SH-SY5Y (cell line): Measurements from ENCODE around the gene ANKRD39.

Source experiments
- GATA2 ChIP-seq: IDR thresholded peaks from 2 replicates; pipeline ENCODE4 v1.6.1; 2011; ENCODE audit warnings: mild to moderate bottlenecking, low read depth, low read length
- GATA3 ChIP-seq: IDR thresholded peaks from 2 replicates; pipeline ENCODE4 v1.6.1; 2011; ENCODE audit warnings: low read depth, mild to moderate bottlenecking, low read length, moderate library complexity

The ANKRD39 gene

DNA sequence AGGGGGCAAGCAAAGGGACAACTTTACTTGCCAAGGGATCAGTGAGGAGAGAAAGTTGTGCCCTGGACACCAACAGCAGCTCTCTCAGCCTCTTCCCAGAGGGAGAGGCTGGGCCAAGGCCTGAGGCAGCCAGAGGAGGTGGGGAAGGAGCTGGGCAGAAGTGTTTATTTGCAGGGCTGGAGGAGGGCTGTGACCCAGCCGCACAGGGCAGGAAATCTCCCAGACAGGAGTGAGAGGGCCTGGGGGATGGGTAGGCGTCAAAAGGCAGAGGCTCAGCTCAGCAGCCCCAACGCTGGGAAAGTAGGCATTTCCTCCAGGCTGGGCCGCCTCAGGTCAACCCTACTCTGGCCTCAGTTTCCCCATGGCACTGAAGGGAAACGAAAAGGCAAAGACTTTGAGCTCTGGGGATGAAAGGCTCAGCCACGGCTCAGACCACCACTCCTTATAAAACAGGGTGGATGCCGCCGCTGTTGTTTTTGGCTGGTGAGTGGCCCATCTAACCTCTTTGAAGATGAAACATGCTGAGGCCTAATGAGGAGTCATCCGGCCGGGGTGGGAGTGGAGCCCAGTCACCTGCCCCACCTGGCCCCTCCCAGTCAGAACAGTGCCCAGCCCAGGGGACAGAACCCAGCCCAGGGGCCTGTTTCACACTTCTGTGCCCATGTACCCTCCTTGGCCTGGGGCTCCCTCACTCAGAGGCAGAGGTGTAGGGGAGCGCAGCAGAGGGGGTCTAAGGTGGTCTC is 33.9 kb upstream of the ANKRD39 start:
- TF ChIP-seq GATA2, result no peak
- TF ChIP-seq GATA3, result no peak

DNA sequence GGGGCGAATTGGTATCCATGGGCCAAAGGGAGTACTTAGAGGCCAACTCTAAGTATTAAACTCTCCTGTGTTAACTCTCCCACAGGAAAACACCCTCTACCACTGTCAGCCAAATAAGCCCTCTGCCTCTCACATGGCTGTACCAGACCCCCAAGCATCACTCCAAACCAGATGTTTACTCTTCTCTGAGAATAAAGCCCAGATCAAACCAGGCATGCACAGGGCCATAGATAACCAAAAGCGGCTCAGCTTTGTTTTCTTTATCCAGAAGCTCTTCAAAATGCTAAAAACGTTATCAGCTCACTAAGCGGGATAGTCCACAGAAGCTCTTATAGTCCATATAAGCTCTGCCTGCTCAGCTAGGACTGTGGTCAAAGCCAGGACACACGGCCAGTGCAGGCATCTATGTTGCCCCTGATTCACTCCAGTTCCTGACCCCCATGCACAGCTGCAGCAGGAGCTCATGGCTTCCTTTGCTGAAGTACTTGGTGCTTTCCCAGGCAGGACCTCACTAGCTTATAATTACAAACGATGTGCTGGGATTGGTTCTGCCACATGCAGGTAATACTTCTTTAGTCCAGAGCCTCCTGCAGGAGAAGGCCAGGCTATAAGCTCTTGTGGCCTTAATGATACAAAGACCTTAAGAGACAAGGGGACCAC is 33.0 kb upstream of the ANKRD39 start:
- TF ChIP-seq GATA3 (no peak), GATA2 (no peak)

- TF ChIP-seq GATA2 (no peak), GATA3 (no peak)
Observed at GRCh38 chr2:96890252-96890651, 32.4 kb upstream of the ANKRD39 start.

GRCh38 chr2:96888072-96889011 is 30.5 kb upstream of the ANKRD39 start:
- TF ChIP-seq GATA2 (no peak), GATA3 (no peak)

DNA sequence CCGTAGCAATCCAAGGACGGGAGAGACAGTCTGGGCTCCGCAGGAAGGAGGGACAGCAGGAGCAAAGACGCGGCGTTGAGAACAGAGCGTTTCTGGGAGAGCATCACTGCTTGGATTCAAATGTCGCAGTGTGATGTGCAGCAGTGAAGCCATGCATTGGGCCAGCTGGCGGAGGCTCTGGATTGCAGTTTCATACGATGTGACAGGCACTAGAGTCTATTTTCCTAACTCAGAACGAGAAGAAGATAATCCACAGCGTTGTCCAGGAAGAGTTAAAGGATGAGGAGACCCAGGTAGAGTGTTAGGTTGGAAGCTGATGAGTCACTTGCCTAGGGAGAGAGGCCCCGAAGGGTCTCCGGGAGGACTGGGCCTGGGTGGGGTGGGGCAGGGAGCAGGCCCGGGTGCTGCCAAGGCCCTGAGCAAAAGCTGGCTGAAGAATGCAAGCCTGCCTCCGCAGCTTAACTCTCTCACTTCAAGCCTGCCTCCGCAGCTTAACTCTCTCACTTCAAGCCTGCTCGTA is 29.7 kb upstream of the ANKRD39 start:
- no peak for TF ChIP-seq GATA3
- TF ChIP-seq GATA2, result no peak

DNA sequence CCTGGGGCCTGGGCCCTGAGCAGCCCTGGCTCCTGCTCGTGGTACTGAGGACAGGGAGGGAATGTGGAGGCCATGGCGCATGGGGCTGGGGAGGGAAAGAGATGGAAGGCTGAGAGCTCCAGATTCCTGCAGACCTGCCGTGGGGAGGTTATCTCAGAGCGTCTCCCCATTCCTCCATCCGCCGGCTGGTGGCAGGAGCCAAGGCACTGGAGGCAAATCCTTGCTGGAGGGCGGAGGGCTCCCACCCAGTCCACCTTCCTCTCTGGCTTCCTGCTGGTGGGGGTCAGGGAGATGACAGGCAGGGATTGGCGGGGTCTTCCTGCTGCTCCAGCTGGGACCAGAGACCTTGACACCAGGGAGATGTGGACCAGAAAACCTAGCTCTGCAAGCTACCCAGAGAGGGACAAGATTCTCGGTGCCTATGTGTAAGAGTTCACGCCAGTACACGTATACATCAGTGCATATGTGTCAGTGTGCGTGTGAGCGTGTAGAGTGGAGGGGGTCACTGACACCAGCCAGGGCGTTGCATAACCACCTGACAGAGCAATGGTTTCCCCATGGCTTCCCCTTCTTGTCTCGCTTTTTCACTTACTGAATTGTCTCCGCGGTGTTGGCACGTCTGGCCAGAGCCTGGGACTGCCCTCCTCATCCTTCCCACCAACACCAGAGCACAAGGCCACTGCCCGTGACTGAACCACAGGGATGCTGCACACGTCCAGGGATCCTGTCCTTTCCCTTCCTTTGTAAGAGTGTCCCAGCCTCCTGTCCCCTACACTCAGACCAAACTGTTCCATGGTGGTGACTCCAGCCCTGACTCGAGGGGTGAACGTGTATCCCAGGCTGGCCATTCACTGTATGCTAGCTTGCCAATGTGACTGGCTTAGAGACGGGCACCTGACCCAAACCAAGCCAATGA is 27.9 kb upstream of the ANKRD39 start:
- TF ChIP-seq GATA3, result no peak
- TF ChIP-seq GATA2, result no peak

DNA sequence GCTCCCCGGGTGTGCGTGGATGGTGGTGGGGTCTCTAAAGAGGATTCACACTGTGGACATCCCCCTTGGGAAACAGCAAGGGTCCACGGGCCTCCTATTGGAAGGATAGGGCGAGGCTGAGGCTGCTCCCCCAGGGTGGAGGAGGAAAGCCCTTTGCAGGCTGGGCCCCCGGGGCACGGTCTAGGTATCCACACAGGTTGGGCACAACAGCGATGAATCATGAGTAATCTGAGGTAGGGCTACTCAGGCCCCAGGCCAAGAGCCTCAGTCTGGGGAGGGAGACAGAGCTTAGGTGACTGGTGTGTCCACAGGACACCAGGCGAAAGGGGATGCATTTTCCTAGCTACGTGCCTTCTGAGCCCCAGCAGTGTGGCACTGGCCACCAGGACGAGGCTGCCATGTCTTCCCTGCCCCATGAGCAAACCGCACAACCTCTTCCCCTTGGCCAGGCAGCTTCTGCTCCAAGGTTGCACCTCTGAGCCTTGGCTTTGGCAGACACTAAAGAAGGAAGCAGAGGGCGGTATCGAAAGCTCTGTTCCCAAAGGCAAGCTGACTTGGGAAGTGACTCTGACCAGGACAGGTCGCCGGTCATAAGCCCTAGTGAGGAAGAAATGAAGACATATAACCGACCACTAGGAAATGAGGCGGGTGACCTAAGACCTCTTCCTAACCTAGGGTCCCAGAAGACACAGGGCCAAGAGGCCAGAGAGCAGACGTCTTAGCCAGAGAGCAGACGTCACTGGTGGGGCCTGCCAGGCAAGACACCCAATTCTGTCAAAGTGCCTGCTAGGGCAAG is 26.7 kb upstream of the ANKRD39 start:
- TF ChIP-seq GATA2, result no peak
- TF ChIP-seq GATA3, result no peak

DNA sequence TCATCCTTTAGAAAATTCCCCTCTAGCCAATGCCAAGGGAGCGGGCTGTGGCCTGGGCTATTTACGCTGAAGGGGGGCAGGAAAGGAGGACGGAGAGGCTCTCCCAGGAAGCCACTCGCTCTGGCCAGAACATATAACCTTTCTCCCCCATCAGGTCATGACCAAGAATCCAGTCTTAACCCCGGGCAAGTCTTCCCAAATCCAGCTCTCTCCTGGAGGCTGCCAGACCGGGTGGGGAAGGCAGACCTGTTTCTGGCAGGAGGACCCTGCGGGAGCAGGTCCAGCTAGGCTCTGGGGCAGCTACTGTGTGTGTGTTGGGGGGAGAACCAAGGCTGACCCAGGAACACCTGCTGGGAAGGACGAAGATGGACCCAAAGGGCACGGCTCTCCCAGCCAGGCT is 25.5 kb upstream of the ANKRD39 start:
- TF ChIP-seq GATA2 (no peak), GATA3 (no peak)

DNA sequence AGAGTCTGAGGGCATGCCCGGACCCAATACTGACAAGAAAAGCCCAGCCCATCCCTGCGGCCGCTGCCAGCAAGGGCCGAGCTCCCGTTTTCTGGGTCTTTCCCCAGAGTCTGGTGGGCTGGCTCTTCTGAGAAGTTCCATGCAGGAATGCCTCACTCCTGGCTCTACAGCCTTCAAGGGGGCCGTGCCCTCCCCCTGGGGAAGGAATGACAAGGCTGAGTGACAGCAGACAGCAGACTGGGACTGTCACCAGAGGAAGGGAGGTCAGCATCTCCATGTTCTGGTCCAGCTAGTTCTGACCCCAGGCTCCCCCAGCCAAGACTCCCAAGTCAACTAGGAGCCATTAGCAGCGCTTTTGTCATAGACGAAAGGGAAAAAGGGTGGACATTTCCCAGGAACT is 25.1 kb upstream of the ANKRD39 start:
- no peak for TF ChIP-seq GATA2
- no peak for TF ChIP-seq GATA3

- no peak for TF ChIP-seq GATA3
Observed at GRCh38 chr2:96882230-96882629, 24.4 kb upstream of the ANKRD39 start.

- TF ChIP-seq GATA2, result no peak
- TF ChIP-seq GATA3, result no peak
Observed at GRCh38 chr2:96881349-96882195, 23.8 kb upstream of the ANKRD39 start.

DNA sequence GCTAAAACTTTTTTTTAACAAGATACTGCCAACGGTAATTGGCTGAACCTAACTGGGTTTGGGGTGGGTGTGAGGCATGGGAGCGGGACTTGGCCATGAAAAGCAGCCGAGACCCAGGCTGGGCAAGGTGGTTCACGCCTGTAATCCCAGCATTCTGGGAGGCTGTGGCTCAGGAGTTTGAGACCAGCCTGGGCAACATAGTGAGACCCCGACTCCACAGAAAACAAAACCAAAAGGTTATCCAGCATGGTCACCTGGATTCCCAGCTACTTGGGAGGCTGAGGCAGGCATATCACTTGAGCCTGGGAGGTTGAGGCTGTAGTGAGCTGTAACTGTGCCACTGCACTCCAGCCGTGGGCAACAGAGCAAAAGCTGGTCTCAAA is 23.1 kb upstream of the ANKRD39 start:
- TF ChIP-seq GATA2 (no peak), GATA3 (no peak)
